HepG2 (cell line): Measurements from ENCODE around the gene AUTS2.

Source experiments
- CTCF ChIP-seq: sonication (generic); formaldehyde crosslinking; IDR thresholded peaks from 2 replicates; pipeline ENCODE4 v1.5.0; 2020; ENCODE audit warnings: mild to moderate bottlenecking, missing genetic modification reagents, moderate library complexity
- NR1H2 ChIP-seq: sonication (generic); formaldehyde crosslinking; IDR thresholded peaks from 2 replicates; pipeline ENCODE4 v1.8.1; 2022; ENCODE audit warnings: low read depth, missing genetic modification reagents, borderline replicate concordance
- PAWR ChIP-seq: sonication (generic); formaldehyde crosslinking; IDR thresholded peaks from 2 replicates; pipeline ENCODE4 v1.4.0; 2020; ENCODE audit warnings: missing genetic modification reagents, mild to moderate bottlenecking, borderline replicate concordance
- SPEN ChIP-seq: sonication (generic); formaldehyde crosslinking; IDR thresholded peaks from 2 replicates; pipeline ENCODE4 v1.5.1; 2020; ENCODE audit warnings: low read depth, mild to moderate bottlenecking, missing genetic modification reagents
- SSRP1 ChIP-seq: IDR thresholded peaks from 2 replicates; pipeline ENCODE4 v1.6.1; 2016; ENCODE audit warnings: control low read depth
- YY1 ChIP-seq: IDR thresholded peaks from 2 replicates; pipeline ENCODE4 v1.6.1; 2011; ENCODE audit warnings: low read length, low read depth, moderate library complexity, mild to moderate bottlenecking; ENCODE audit not compliant: insufficient read depth, insufficient replicate concordance
- ZNF543 ChIP-seq: sonication (generic); formaldehyde crosslinking; IDR thresholded peaks from 2 replicates; pipeline ENCODE4 v1.4.0; 2020; ENCODE audit warnings: mild to moderate bottlenecking, missing genetic modification reagents
- ZNF670 ChIP-seq: sonication (generic); formaldehyde crosslinking; IDR thresholded peaks from 2 replicates; pipeline ENCODE4 v1.8.0; 2022; ENCODE audit warnings: mild to moderate bottlenecking, missing genetic modification reagents, borderline replicate concordance
- ZNF703 ChIP-seq: sonication (generic); formaldehyde crosslinking; IDR thresholded peaks from 2 replicates; pipeline ENCODE4 v1.5.1; 2020; ENCODE audit warnings: missing genetic modification reagents, mild to moderate bottlenecking, moderate library complexity, borderline replicate concordance
- ZNF777 ChIP-seq: sonication (generic); formaldehyde crosslinking; IDR thresholded peaks from 2 replicates; pipeline ENCODE4 v1.4.0; 2020; ENCODE audit warnings: missing genetic modification reagents
- TF ChIP-seq, protein P1 (sequence below): sonication (generic); formaldehyde crosslinking; IDR thresholded peaks from 2 replicates; pipeline ENCODE4 v1.5.0; 2020; ENCODE audit warnings: missing genetic modification reagents

GRCh38 chr7:70492625-70493024, 894.4 kb downstream of the AUTS2 start:
- TF ChIP-seq ZNF543 (CRISPR knock-in tag), result no peak
- TF ChIP-seq NR1H2, result no peak
- no peak for TF ChIP-seq SSRP1
- TF ChIP-seq, protein P1, sequence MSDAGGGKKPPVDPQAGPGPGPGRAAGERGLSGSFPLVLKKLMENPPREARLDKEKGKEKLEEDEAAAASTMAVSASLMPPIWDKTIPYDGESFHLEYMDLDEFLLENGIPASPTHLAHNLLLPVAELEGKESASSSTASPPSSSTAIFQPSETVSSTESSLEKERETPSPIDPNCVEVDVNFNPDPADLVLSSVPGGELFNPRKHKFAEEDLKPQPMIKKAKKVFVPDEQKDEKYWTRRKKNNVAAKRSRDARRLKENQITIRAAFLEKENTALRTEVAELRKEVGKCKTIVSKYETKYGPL, result no peak
- no peak for TF ChIP-seq ZNF670 (CRISPR knock-in tag)
- no peak for TF ChIP-seq ZNF777 (CRISPR knock-in tag)
- no peak for TF ChIP-seq PAWR (CRISPR knock-in tag)
- TF ChIP-seq ZNF703, result no peak
- TF ChIP-seq YY1, result no peak
- TF ChIP-seq CTCF (CRISPR knock-in tag), result no peak
- no peak for TF ChIP-seq SPEN (CRISPR knock-in tag)
